Measurements from ENCODE around the gene COL9A1. TPM values are rescaled to one million over a fixed set of nuclear protein-coding genes. Genes with fewer than 3 reads are reported as not detected.

Gene COL9A1
- total RNA-seq, 1 experiment from 2014 or later, result not detected

DNA sequence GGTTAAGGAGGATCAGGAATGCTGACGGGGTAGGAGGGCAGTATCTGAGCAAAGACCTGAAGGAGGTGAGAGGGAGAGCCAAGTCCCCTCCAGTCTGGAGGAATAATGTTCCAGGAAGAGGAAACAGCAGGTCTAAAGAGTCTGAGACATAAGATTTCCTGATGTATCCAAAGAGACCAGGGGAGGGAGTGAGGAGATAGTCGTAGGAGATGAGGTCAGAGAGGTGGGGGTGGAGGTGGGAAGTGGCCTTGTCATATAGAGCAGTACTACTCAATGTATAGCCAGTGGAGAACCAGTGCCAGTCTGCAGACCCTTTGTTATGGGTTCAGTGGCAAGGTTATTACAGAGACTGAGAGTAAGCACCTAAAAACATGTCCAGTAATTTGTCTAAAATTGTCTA is 130.6 kb downstream of the COL9A1 start:
- Mint-ChIP-seq H3K36me3 (ENCODE audit: insufficient read depth, unreplicated experiment) (no peaks in the 10 kb centered on the region), H3K27ac (ENCODE audit: unreplicated experiment) (no peak overlapping the region), H3K27me3 (ENCODE audit: unreplicated experiment) (peaks cover 18% of the 10 kb centered on the region), H3K9me3 (ENCODE audit: low read depth, unreplicated experiment) (no peaks in the 10 kb centered on the region), H3K4me3 (ENCODE audit: low read depth, unreplicated experiment) (no peak overlapping the region), H3K4me1 (ENCODE audit: low read depth, unreplicated experiment) (no peaks in the 10 kb centered on the region)
- intact Hi-C loops (cut with micrococcal nuclease; ENCODE audit: unreplicated experiment), result no loop called here
- DNase-seq, result no peak
- CTCF ChIA-PET, result no interaction called here
- BruUV-seq (replicated peaks), result no TSS peak
- no peak for TF ChIP-seq CTCF (IDR thresholded peaks at IDR 0.05; ENCODE audit: unreplicated experiment)

- no peak overlapping the region for H3K4me3 Mint-ChIP-seq (ENCODE audit: low read depth, unreplicated experiment)
- CTCF ChIA-PET, result no interaction called here
- no peak for TF ChIP-seq CTCF (IDR thresholded peaks at IDR 0.05; ENCODE audit: unreplicated experiment)
- H3K9me3 Mint-ChIP-seq (ENCODE audit: low read depth, unreplicated experiment), result no peaks in the 10 kb centered on the region
- no peak overlapping the region for H3K27ac Mint-ChIP-seq (ENCODE audit: unreplicated experiment)
- intact Hi-C loops (cut with micrococcal nuclease; ENCODE audit: unreplicated experiment), result no loop called here
- BruUV-seq (replicated peaks), result no TSS peak
- peaks cover 28% of the 10 kb centered on the region for H3K27me3 Mint-ChIP-seq (ENCODE audit: unreplicated experiment)
- peaks cover 9% of the 10 kb centered on the region for H3K4me1 Mint-ChIP-seq (ENCODE audit: low read depth, unreplicated experiment)
- DNase-seq, result no peak
- no peaks in the 10 kb centered on the region for H3K36me3 Mint-ChIP-seq (ENCODE audit: insufficient read depth, unreplicated experiment)
Observed at GRCh38 chr6:70171236-70171635, 131.6 kb downstream of the COL9A1 start.

GRCh38 chr6:70168681-70169377 is 134.1 kb downstream of the COL9A1 start:
- intact Hi-C loops (cut with micrococcal nuclease; ENCODE audit: unreplicated experiment), result loop anchor here (5.0 kb wide), 1 partner anchor 67 kb away; no protein-coding TSS in a partner anchor
- BruUV-seq (replicated peaks), result no TSS peak
- no peak for TF ChIP-seq CTCF (IDR thresholded peaks at IDR 0.05; ENCODE audit: unreplicated experiment)
- Mint-ChIP-seq H3K27ac (ENCODE audit: unreplicated experiment) (no peak overlapping the region), H3K36me3 (ENCODE audit: insufficient read depth, unreplicated experiment) (no peaks in the 10 kb centered on the region), H3K9me3 (ENCODE audit: low read depth, unreplicated experiment) (no peaks in the 10 kb centered on the region), H3K4me1 (ENCODE audit: low read depth, unreplicated experiment) (peaks cover 16% of the 10 kb centered on the region), H3K4me3 (ENCODE audit: low read depth, unreplicated experiment) (no peak overlapping the region), H3K27me3 (ENCODE audit: unreplicated experiment) (peaks cover 42% of the 10 kb centered on the region)
- CTCF ChIA-PET, result no interaction called here
- DNase-seq, result no peak

Other genes with a start within 250 kb of the COL9A1 start
- gene FAM135A, start 110.4 kb upstream of the COL9A1 start, total RNA-seq (2022), result 83.2 and 89.2 TPM in 2 replicates

Data from Calu3 (cell line).